Activated CD8-positive, alpha-beta memory T cell treated with anti-CD3 and anti-CD28 coated beads, Interleukin-2, amount 50 U/mL, for 48 hours (primary cell): Measurements from ENCODE around the gene FOXB1.

Experiments used
- DNase-seq: peaks from one replicate; pipeline ENCODE4 v3.0.0-alpha.2; 2020

Gene FOXB1

GRCh38 chr15:60021589-60022378 lies 17.7 kb downstream of the FOXB1 start:
- DNase-seq, result no peak

GRCh38 chr15:60022379-60022741 lies 18.2 kb downstream of the FOXB1 start:
- no peak for DNase-seq

- DNase-seq, result no peak
These were observed 22.4 kb downstream of the FOXB1 start for GRCh38 chr15:60026555-60026954.

- no peak for DNase-seq
These were observed 31.2 kb downstream of the FOXB1 start for GRCh38 chr15:60035344-60035743.

GRCh38 chr15:60039316-60039715 lies 35.2 kb downstream of the FOXB1 start:
- DNase-seq, result no peak

- DNase-seq, result no peak
These were observed 39.8 kb downstream of the FOXB1 start for GRCh38 chr15:60043744-60044435.

GRCh38 chr15:60044636-60045270 lies 40.6 kb downstream of the FOXB1 start:
- no peak for DNase-seq

GRCh38 chr15:60047701-60048100 lies 43.6 kb downstream of the FOXB1 start:
- DNase-seq, result no peak

- DNase-seq, result no peak
These were observed 45.8 kb downstream of the FOXB1 start for GRCh38 chr15:60049948-60050347.

GRCh38 chr15:60052796-60053195 lies 48.7 kb downstream of the FOXB1 start:
- DNase-seq, result no peak

- DNase-seq, result no peak
These were observed 50.4 kb downstream of the FOXB1 start for GRCh38 chr15:60054472-60054871.
